Neutrophil (primary cell): ENCODE measurements around the gene PRKCI.

Experiments
- H3K27ac ChIP-seq: fragments of 200-600 bp; sonication (generic); 2 replicates; pipeline ENCODE4 v1.5.1; 2016; ENCODE audit warnings: mild to moderate bottlenecking, moderate library complexity
- H3K27me3 ChIP-seq: fragments of 200-600 bp; sonication (generic); 2 replicates; pipeline ENCODE4 v1.6.0; 2016; ENCODE audit warnings: mild to moderate bottlenecking
- H3K36me3 ChIP-seq: fragments of 200-600 bp; sonication (generic); 2 replicates; pipeline ENCODE4 v1.5.1; 2017
- H3K4me1 ChIP-seq, 2 experiments: fragments of 200-600 bp in 1 of 2; sonication (generic) in 1 of 2; 1 replicate in 1 of 2; 2 replicates in 1 of 2; pipeline versions ENCODE4 v1.5.1 to v1.6.1; 2013 to 2016; ENCODE audit warnings: low read depth in 1 of 2, low read length in 1 of 2, mild to moderate bottlenecking in 1 of 2, moderate library complexity in 1 of 2; ENCODE audit not compliant: control insufficient read depth in 1 of 2, insufficient read depth in 1 of 2
- H3K4me3 ChIP-seq, 2 experiments: fragments of 200-600 bp in 1 of 2; sonication (generic) in 1 of 2; 1 replicate in 1 of 2; 2 replicates in 1 of 2; pipeline ENCODE4 v1.5.1; 2013 to 2016; ENCODE audit warnings: low read depth in 1 of 2, low read length in 1 of 2, mild to moderate bottlenecking in 1 of 2, moderate library complexity in 1 of 2
- H3K9me3 ChIP-seq: fragments of 200-600 bp; sonication (generic); 2 replicates; pipeline ENCODE4 v1.5.1; 2016
- TF ChIP-seq, protein P1 (sequence below): fragments of 200-600 bp; sonication (generic); IDR thresholded peaks from 2 replicates; pipeline ENCODE4 v1.5.1; 2016; ENCODE audit warnings: antibody characterized with exemption

PRKCI gene

DNA sequence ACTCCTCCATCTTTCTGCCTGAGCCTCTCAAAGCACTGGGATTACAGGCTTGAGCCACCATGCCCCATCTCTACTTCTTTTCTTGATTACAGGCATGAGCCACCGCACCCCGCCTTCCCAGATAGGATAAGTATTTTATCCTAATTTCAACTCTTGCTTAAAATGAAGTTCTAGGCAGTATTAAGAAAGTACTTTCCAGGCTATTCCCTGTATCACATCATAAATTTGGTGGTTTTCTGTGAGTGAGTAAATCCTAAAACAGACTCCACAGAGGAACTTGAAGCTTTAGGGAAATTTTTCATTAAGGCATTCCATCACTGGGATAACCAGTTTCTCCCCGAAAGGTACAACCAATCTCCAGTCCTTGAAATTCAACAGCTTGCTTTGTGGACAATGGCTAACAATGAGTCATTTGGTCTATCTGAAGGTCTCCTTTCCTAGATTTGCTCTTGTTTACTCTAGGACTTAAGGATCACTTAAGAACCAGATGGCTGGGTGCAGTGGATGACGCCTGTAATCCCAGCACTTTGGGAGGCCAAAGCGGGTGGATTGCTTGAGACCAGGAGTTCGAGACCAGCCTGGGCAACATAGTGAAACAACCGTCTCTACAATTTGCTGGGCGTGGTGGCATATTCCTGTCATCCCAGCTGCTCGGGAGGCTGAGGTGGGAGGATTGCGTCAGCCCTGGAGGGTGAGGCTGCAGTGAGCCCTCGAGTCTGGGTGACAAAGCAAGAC is 85.6 kb downstream of the PRKCI start:
- Histone ChIP-seq H3K4me1 (no peaks in the 10 kb centered on the region), H3K9me3 (no peaks in the 10 kb centered on the region), H3K4me3 (no peak overlapping the region), H3K36me3 (no peaks in the 10 kb centered on the region), H3K27ac (no peak overlapping the region), H3K27me3 (no peaks in the 10 kb centered on the region)
- TF ChIP-seq, protein P1, sequence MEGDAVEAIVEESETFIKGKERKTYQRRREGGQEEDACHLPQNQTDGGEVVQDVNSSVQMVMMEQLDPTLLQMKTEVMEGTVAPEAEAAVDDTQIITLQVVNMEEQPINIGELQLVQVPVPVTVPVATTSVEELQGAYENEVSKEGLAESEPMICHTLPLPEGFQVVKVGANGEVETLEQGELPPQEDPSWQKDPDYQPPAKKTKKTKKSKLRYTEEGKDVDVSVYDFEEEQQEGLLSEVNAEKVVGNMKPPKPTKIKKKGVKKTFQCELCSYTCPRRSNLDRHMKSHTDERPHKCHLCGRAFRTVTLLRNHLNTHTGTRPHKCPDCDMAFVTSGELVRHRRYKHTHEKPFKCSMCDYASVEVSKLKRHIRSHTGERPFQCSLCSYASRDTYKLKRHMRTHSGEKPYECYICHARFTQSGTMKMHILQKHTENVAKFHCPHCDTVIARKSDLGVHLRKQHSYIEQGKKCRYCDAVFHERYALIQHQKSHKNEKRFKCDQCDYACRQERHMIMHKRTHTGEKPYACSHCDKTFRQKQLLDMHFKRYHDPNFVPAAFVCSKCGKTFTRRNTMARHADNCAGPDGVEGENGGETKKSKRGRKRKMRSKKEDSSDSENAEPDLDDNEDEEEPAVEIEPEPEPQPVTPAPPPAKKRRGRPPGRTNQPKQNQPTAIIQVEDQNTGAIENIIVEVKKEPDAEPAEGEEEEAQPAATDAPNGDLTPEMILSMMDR: no peak

GRCh38 chr3:170309046-170309445 is 86.8 kb downstream of the PRKCI start:
- no peak overlapping the region for H3K4me3 ChIP-seq
- H3K4me1 ChIP-seq: no peaks in the 10 kb centered on the region
- TF ChIP-seq, protein P1: no peak
- H3K9me3 ChIP-seq: no peaks in the 10 kb centered on the region
- no peaks in the 10 kb centered on the region for H3K27me3 ChIP-seq
- H3K27ac ChIP-seq: no peak overlapping the region
- no peaks in the 10 kb centered on the region for H3K36me3 ChIP-seq

- no peak overlapping the region for H3K4me3 ChIP-seq
- peaks cover 20 to 21% of the 10 kb centered on the region in 2 experiments for H3K4me1 ChIP-seq
- TF ChIP-seq, protein P1: no peak
- no peaks in the 10 kb centered on the region for H3K36me3 ChIP-seq
- peaks cover 8% of the 10 kb centered on the region for H3K27me3 ChIP-seq
- no peak overlapping the region for H3K27ac ChIP-seq
- H3K9me3 ChIP-seq: no peaks in the 10 kb centered on the region
These were observed 95.7 kb downstream of the PRKCI start for GRCh38 chr3:170317954-170318353.

DNA sequence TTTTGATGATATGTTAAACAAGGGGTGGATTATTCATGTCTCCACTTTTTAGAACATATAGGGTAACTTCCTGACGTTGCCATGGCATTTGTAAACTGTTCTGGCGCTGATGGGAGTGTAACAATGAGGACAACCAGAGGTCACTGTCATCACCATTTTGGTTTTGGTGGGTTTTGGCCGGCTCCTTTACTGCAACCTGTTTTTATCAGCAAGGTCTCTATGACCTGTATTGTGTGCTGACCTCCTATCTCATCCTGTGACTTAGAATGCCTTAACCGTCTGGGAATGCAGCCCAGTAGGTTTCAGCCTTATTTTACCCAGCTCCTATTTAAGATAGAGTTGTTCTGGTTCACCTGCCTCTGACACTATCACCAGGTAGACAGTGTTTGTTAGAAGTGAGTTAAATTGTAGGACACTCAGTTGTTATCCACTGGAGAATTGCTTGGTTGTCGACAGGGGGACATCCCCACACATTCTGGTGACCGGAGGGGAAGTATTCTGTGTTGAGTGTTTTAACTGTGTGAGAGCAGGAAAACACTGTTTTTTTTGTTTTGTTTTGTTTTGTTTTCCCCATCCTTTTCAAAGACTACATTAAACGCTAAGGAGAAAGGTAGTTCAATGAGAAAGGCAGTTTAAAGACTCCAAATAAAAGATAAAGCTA is 98.4 kb downstream of the PRKCI start:
- Histone ChIP-seq H3K4me1 (peaks cover 20 to 21% of the 10 kb centered on the region in 2 experiments), H3K27me3 (peaks cover 12% of the 10 kb centered on the region), H3K4me3 (peak overlapping the region in 1 of 2 experiments; percentile 28), H3K9me3 (no peaks in the 10 kb centered on the region), H3K36me3 (no peaks in the 10 kb centered on the region), H3K27ac (peak overlapping the region; percentile 72)
- TF ChIP-seq, protein P1: no peak

- peaks cover 20 to 21% of the 10 kb centered on the region in 2 experiments for H3K4me1 ChIP-seq
- H3K27me3 ChIP-seq: peaks cover 12% of the 10 kb centered on the region
- peak overlapping the region; percentile 28 to 31 for H3K4me3 ChIP-seq
- peak overlapping the region; percentile 72 for H3K27ac ChIP-seq
- TF ChIP-seq, protein P1: no peak
- no peaks in the 10 kb centered on the region for H3K36me3 ChIP-seq
- H3K9me3 ChIP-seq: no peaks in the 10 kb centered on the region
These were observed 99.3 kb downstream of the PRKCI start for GRCh38 chr3:170321321-170322034.
